Left lung (tissue), 14 donors: ENCODE data around the gene ESYT1. TPM values are rescaled to one million over a fixed set of nuclear protein-coding genes. Genes with fewer than 3 reads are reported as not detected.

Experiments
- ATAC-seq: fragments of 200-7000 bp; cut with Tn5 transposase; one replicate; pipeline ENCODE4 v1.9.1; 2020; ENCODE audit warnings: moderate library complexity
- DNase-seq, 4 donors: peaks; one replicate each; pipeline ENCODE4 v3.0.0-alpha.2; 2013 to 2020
- H3K27ac ChIP-seq, 2 donors: fragments of 200-600 bp; sonication (generic) in 1 of 2; one replicate each; pipeline versions ENCODE4 v1.5.0 to v1.8.0; 2020 to 2021
- H3K27me3 ChIP-seq, 2 donors: fragments of 200-600 bp; sonication (generic) in 1 of 2; one replicate each; pipeline versions ENCODE4 v1.5.0 to v1.8.0; 2020 to 2021
- H3K36me3 ChIP-seq, 2 donors: fragments of 200-600 bp; sonication (generic) in 1 of 2; one replicate each; pipeline versions ENCODE4 v1.5.0 to v1.8.0; 2020 to 2021
- H3K4me1 ChIP-seq, 2 donors: fragments of 200-600 bp; one replicate each; pipeline ENCODE4 v1.8.0; 2021
- H3K4me3 ChIP-seq, 2 donors: fragments of 200-600 bp; sonication (generic) in 1 of 2; one replicate each; pipeline versions ENCODE4 v1.5.0 to v1.8.0; 2020 to 2021; ENCODE audit warnings: mild to moderate bottlenecking in 1 of 2
- H3K9me3 ChIP-seq, 2 donors: fragments of 200-600 bp; sonication (generic) in 1 of 2; one replicate each; pipeline versions ENCODE4 v1.5.0 to v1.8.0; 2020 to 2021
- CTCF ChIP-seq, 2 donors: fragments of 200-600 bp; sonication (generic) in 1 of 2; IDR thresholded peaks; one replicate each; pipeline versions ENCODE4 v1.5.0 to v1.8.0; 2021; ENCODE audit warnings: antibody characterized with exemption in 2 of 2
- intact Hi-C, 2 donors: fragments of 100-400 bp; cut with DNase I; formaldehyde crosslinking; loops; one replicate each; pipeline versions ENCODE4 v1.11.2 to v1.14.2; 2022
- long read RNA-seq, 12 donors: library from polyadenylated mRNA in 2 of 12; unstranded in 2 of 12; transcript quantifications; one replicate each; pipeline ENCODE4 v2.0.0 and lab custom pipeline, GENCODE V29; 2019 to 2026
- polyA plus RNA-seq, 6 donors: library from polyadenylated mRNA; unstranded; fragments of 120-200 nt; gene quantifications; one replicate each; pipeline ENCODE4 v1.2.1, GENCODE V29; 2013; ENCODE audit not compliant: insufficient read length in 6 of 6
- total RNA-seq, 2 donors: library from RNA; stranded (reverse); fragmentation: NEBNext Ultra II Directional; extraction: Animal tissue kit (Norgen Biotek cat#: 25700); gene quantifications; one replicate each; pipeline ENCODE4 v1.2.1, GENCODE V29; 2021
- donor health status: DM: no; HTN: yes; CAD: no.
- donor health status: DM: no; HTN: no; CAD: no.

The ESYT1 gene, protein sequence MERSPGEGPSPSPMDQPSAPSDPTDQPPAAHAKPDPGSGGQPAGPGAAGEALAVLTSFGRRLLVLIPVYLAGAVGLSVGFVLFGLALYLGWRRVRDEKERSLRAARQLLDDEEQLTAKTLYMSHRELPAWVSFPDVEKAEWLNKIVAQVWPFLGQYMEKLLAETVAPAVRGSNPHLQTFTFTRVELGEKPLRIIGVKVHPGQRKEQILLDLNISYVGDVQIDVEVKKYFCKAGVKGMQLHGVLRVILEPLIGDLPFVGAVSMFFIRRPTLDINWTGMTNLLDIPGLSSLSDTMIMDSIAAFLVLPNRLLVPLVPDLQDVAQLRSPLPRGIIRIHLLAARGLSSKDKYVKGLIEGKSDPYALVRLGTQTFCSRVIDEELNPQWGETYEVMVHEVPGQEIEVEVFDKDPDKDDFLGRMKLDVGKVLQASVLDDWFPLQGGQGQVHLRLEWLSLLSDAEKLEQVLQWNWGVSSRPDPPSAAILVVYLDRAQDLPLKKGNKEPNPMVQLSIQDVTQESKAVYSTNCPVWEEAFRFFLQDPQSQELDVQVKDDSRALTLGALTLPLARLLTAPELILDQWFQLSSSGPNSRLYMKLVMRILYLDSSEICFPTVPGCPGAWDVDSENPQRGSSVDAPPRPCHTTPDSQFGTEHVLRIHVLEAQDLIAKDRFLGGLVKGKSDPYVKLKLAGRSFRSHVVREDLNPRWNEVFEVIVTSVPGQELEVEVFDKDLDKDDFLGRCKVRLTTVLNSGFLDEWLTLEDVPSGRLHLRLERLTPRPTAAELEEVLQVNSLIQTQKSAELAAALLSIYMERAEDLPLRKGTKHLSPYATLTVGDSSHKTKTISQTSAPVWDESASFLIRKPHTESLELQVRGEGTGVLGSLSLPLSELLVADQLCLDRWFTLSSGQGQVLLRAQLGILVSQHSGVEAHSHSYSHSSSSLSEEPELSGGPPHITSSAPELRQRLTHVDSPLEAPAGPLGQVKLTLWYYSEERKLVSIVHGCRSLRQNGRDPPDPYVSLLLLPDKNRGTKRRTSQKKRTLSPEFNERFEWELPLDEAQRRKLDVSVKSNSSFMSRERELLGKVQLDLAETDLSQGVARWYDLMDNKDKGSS
- total RNA-seq: 100 to 1,000 TPM; 102 to 116 TPM
- 10 to 100 TPM; 80.9 to 94.5 (median 90.2) TPM for polyA plus RNA-seq
- long read RNA-seq, donor 1, full-length matches to known transcripts: 20 of 20 reads
- long read RNA-seq, donor 1, partial matches to known transcripts: 0 of 20 reads
- long read RNA-seq, donor 1, other reads (novel, unspliced or antisense): 0 of 20 reads
- long read RNA-seq, donor 2, full-length matches to known transcripts: 4 of 4 reads
- long read RNA-seq, donor 2, partial matches to known transcripts: 0 of 4 reads
- long read RNA-seq, donor 2, other reads (novel, unspliced or antisense): 0 of 4 reads
- long read RNA-seq, donor 3, full-length matches to known transcripts: 28 of 53 reads
- long read RNA-seq, donor 3, partial matches to known transcripts: 25 of 53 reads
- long read RNA-seq, donor 3, other reads (novel, unspliced or antisense): 0 of 53 reads
- long read RNA-seq, donor 4, full-length matches to known transcripts: 3 of 10 reads
- long read RNA-seq, donor 4, partial matches to known transcripts: 5 of 10 reads
- long read RNA-seq, donor 4, other reads (novel, unspliced or antisense): 2 of 10 reads
- long read RNA-seq, donor 5, full-length matches to known transcripts: 6 of 39 reads
- long read RNA-seq, donor 5, partial matches to known transcripts: 33 of 39 reads
- long read RNA-seq, donor 5, other reads (novel, unspliced or antisense): 0 of 39 reads
- long read RNA-seq, donor 6, full-length matches to known transcripts: 15 of 15 reads
- long read RNA-seq, donor 6, partial matches to known transcripts: 0 of 15 reads
- long read RNA-seq, donor 6, other reads (novel, unspliced or antisense): 0 of 15 reads
- long read RNA-seq, donor 7, full-length matches to known transcripts: 8 of 8 reads
- long read RNA-seq, donor 7, partial matches to known transcripts: 0 of 8 reads
- long read RNA-seq, donor 7, other reads (novel, unspliced or antisense): 0 of 8 reads
- long read RNA-seq, donor 8, full-length matches to known transcripts: 21 of 40 reads
- long read RNA-seq, donor 8, partial matches to known transcripts: 19 of 40 reads
- long read RNA-seq, donor 8, other reads (novel, unspliced or antisense): 0 of 40 reads
- long read RNA-seq, donor 9: 0 reads
- long read RNA-seq, donor 10, full-length matches to known transcripts: 3 of 9 reads
- long read RNA-seq, donor 10, partial matches to known transcripts: 5 of 9 reads
- long read RNA-seq, donor 10, other reads (novel, unspliced or antisense): 1 of 9 reads
- long read RNA-seq, donor 11, full-length matches to known transcripts: 8 of 8 reads
- long read RNA-seq, donor 11, partial matches to known transcripts: 0 of 8 reads
- long read RNA-seq, donor 11, other reads (novel, unspliced or antisense): 0 of 8 reads
- long read RNA-seq, donor 12, full-length matches to known transcripts: 12 of 12 reads
- long read RNA-seq, donor 12, partial matches to known transcripts: 0 of 12 reads
- long read RNA-seq, donor 12, other reads (novel, unspliced or antisense): 0 of 12 reads

- DNase-seq: peak; percentile 95 to 100 (median 99)
- peak; percentile 93 for ATAC-seq
- peak within 1 kb of the TSS; percentile 84 to 89 for H3K27ac ChIP-seq
- no peaks in the 10 kb centered on the region for H3K27me3 ChIP-seq
- peaks cover 0 to 28% of the 10 kb centered on the region in 2 donors for H3K36me3 ChIP-seq
- H3K9me3 ChIP-seq: no peaks in the 10 kb centered on the region
- peaks cover 26 to 57% of the 10 kb centered on the region in 2 donors for H3K4me1 ChIP-seq
- intact Hi-C loops: no loop called here
- H3K4me3 ChIP-seq: peak within 1 kb of the TSS; percentile 77 to 85
- no peak for TF ChIP-seq CTCF (IDR thresholded peaks at IDR 0.05)
Observed at GRCh38 chr12:56127888-56128669, at the start of gene ESYT1. Gene ESYT1, plus strand, starts transcription at chr12:56128267. Its CDS starts 53 bp downstream, at chr12:56128320.

DNA sequence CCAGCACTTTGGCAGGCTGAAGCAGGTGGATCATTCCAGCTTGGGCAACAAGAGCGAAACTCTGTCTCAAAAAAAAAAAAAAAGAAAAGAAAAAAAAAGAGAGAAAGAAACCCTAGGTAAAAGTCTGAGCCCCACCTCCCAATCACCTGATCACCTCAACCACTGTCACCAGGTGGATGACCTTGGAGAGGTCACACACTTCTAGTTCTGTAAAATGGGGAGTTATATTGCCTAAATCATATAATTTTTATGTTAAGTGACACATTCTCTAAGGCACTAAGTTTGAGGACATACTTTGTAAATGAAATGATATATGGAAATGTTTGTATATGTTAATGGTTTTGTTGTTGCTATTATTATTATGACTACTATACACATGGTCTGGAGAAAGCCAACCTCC lies 49.6 kb upstream of the ESYT1 start:
- DNase-seq: no peak
- H3K4me3 ChIP-seq: no peak overlapping the region
- peak overlapping the region; percentile 82 to 85 for H3K27ac ChIP-seq
- peaks cover 0 to 44% of the 10 kb centered on the region in 2 donors for H3K27me3 ChIP-seq
- no peak for TF ChIP-seq CTCF (IDR thresholded peaks at IDR 0.05)
- no peaks in the 10 kb centered on the region for H3K36me3 ChIP-seq
- peaks cover 0 to 25% of the 10 kb centered on the region in 2 donors for H3K4me1 ChIP-seq
- intact Hi-C loops: no loop called here
- no peaks in the 10 kb centered on the region for H3K9me3 ChIP-seq
- ATAC-seq: no peak

DNA sequence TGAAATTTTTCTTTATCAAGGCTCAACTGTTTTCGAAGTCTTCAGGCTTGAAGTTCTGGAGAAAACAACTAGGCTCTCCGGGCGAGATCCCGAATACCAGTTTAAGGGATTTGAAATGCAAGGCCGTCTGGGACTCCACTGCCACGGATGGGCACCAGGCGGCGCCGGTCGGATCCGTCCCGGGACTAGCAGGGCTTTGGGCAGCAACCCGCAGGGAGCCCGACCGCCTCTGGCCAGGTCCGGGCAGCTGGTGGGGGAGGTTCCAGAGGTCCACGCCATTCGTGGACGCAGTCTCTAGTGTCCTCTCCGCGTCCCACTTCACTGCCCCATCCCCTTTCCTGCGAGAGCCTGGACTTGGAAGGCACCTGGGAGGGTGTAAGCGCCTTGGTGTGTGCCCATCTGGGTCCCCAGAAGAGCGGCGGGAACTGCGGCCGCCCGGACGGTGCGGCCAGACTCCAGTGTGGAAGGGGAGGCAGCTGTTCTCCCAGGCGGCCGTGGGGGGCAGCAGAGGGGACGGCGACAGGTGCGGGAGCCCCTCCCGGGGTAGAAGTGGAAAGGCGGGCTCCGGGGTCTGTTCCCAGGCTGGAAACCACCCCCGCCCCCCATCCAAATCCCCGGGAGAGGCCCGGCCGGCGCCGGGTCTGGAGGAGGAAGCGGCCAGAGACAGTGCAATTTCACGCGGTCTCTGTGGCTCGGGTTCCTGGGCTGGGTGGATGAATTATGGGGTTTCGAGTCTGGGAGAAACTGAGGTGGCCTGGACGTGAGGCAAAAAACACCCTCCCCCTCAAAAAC lies 48.9 kb upstream of the ESYT1 start:
- TF ChIP-seq CTCF (IDR thresholded peaks at IDR 0.05): peak; percentile 68 to 77
- DNase-seq: peak; percentile 68 to 96 (median 85)
- H3K27ac ChIP-seq: peak overlapping the region; percentile 82 to 85
- H3K9me3 ChIP-seq: no peaks in the 10 kb centered on the region
- ATAC-seq: peak; percentile 84
- intact Hi-C loops: no loop called here
- H3K27me3 ChIP-seq: peaks cover 0 to 44% of the 10 kb centered on the region in 2 donors
- peak overlapping the region; percentile 41 to 55 for H3K4me3 ChIP-seq
- peaks cover 0 to 25% of the 10 kb centered on the region in 2 donors for H3K4me1 ChIP-seq
- H3K36me3 ChIP-seq: no peaks in the 10 kb centered on the region
